GM23338 (cell line): ENCODE results near the gene GLE1. TPM values are rescaled to one million over a fixed set of nuclear protein-coding genes. Genes with fewer than 3 reads are reported as not detected.

Experiments
- ATAC-seq: fragments of 200-7000 bp; cut with Tn5 transposase; 3 replicates; pipeline ENCODE4 v1.9.1; 2020
- DNase-seq: peaks from one replicate; pipeline ENCODE4 v3.0.0-alpha.2; 2015; ENCODE audit warnings: low spot score
- H2AFZ ChIP-seq: fragments of 200-600 bp; sonication (generic); 2 replicates; pipeline ENCODE4 v1.8.0; 2016; ENCODE audit warnings: antibody characterized with exemption, mild to moderate bottlenecking, moderate library complexity
- H3F3A ChIP-seq: fragments of 200-600 bp; sonication (generic); replicated peaks from 2 replicates; pipeline ENCODE4 v1.8.0; 2017; ENCODE audit warnings: antibody characterized with exemption, mixed run types, low read depth
- H3K27ac ChIP-seq: fragments of 200-600 bp; sonication (generic); 2 replicates; pipeline ENCODE4 v1.6.1; 2016; ENCODE audit warnings: low read depth
- H3K27me3 ChIP-seq: fragments of 200-600 bp; sonication (generic); 2 replicates; pipeline ENCODE4 v1.8.0; 2016; ENCODE audit warnings: mild to moderate bottlenecking, mixed run types, moderate library complexity; ENCODE audit not compliant: insufficient read depth
- H3K36me3 ChIP-seq: fragments of 200-600 bp; sonication (generic); 2 replicates; pipeline ENCODE4 v1.8.0; 2016; ENCODE audit warnings: mild to moderate bottlenecking; ENCODE audit not compliant: insufficient read depth
- H3K4me1 ChIP-seq: fragments of 200-600 bp; sonication (generic); 2 replicates; pipeline ENCODE4 v1.8.0; 2016; ENCODE audit warnings: mild to moderate bottlenecking, moderate library complexity; ENCODE audit not compliant: insufficient read depth
- H3K4me2 ChIP-seq: fragments of 200-600 bp; sonication (generic); 2 replicates; pipeline ENCODE4 v1.7.1; 2017; ENCODE audit warnings: mixed run types
- H3K4me3 ChIP-seq: fragments of 200-600 bp; sonication (generic); 2 replicates; pipeline ENCODE4 v1.6.1; 2016; ENCODE audit warnings: mixed run types
- H3K79me2 ChIP-seq: fragments of 200-600 bp; sonication (generic); replicated peaks from 2 replicates; pipeline ENCODE4 v1.8.0; 2017; ENCODE audit warnings: mild to moderate bottlenecking; ENCODE audit not compliant: insufficient read depth
- H3K9me2 ChIP-seq: fragments of 200-600 bp; sonication (generic); 2 replicates; pipeline ENCODE4 v1.8.0; 2017; ENCODE audit not compliant: insufficient read depth
- H4K20me1 ChIP-seq: fragments of 200-600 bp; sonication (generic); replicated peaks from 2 replicates; pipeline ENCODE4 v1.8.0; 2017; ENCODE audit warnings: mild to moderate bottlenecking; ENCODE audit not compliant: insufficient read depth
- H3K27ac Mint-ChIP-seq: 2 replicates; pipeline ENCODE4 v1.8.0; 2020; ENCODE audit warnings: inconsistent platforms, mild to moderate bottlenecking, moderate library complexity, mixed read lengths
- H3K27me3 Mint-ChIP-seq: 3 replicates; pipeline ENCODE4 v1.8.0; 2022; ENCODE audit warnings: low read depth, mild to moderate bottlenecking, moderate library complexity, mixed read lengths, inconsistent platforms; ENCODE audit not compliant: insufficient read depth, poor library complexity
- H3K36me3 Mint-ChIP-seq: 3 replicates; pipeline ENCODE4 v1.8.0; 2021; ENCODE audit warnings: low read depth, mild to moderate bottlenecking, inconsistent platforms, moderate library complexity, mixed read lengths
- H3K4me1 Mint-ChIP-seq: 3 replicates; pipeline ENCODE4 v1.8.0; 2020; ENCODE audit warnings: mild to moderate bottlenecking, inconsistent platforms, mixed read lengths
- H3K4me3 Mint-ChIP-seq: 3 replicates; pipeline ENCODE4 v1.8.0; 2021; ENCODE audit warnings: moderate library complexity, mild to moderate bottlenecking, inconsistent platforms, mixed read lengths
- H3K9me3 Mint-ChIP-seq: 3 replicates; pipeline ENCODE4 v1.8.0; 2020; ENCODE audit warnings: moderate library complexity, mild to moderate bottlenecking, inconsistent platforms, mixed read lengths
- CREB1 ChIP-seq: fragments of 250-450 bp; sonication (Bioruptor Pico); IDR thresholded peaks from 2 replicates; pipeline ENCODE4 v1.5.0; 2020; ENCODE audit warnings: low read depth, mild to moderate bottlenecking, moderate library complexity
- EZH2phosphoT487 ChIP-seq: fragments of 200-600 bp; sonication (generic); IDR thresholded peaks from one replicate; pipeline ENCODE4 v1.8.1; 2018; ENCODE audit warnings: antibody characterized with exemption; ENCODE audit not compliant: unreplicated experiment
- NANOG ChIP-seq: IDR thresholded peaks from 2 replicates; pipeline ENCODE4 v1.6.1; 2016; ENCODE audit warnings: antibody characterized with exemption, borderline replicate concordance
- POLR2AphosphoS5 ChIP-seq: IDR thresholded peaks from 2 replicates; pipeline ENCODE4 v1.6.1; 2016; ENCODE audit warnings: antibody characterized with exemption, low read depth
- STAT1 ChIP-seq: IDR thresholded peaks from one replicate; pipeline ENCODE4 v1.6.1; 2016; ENCODE audit warnings: antibody characterized with exemption; ENCODE audit not compliant: unreplicated experiment
- ZNF114 ChIP-seq: fragments of 250-450 bp; sonication (Bioruptor Pico); IDR thresholded peaks from 2 replicates; pipeline ENCODE4 v1.5.0; 2020; ENCODE audit warnings: mild to moderate bottlenecking, moderate library complexity
- polyA plus RNA-seq: library from polyadenylated mRNA; unstranded; fragments of >200 nt; fragmentation: Nextera tagmentation; extraction: Ambion mirVana; gene quantifications from 2 replicates; pipeline ENCODE4 v1.2.1, GENCODE V29; 2016
- total RNA-seq: library from RNA; depleted of rRNA; stranded (reverse); fragments of >200 nt; shearing (Covaris generic); gene quantifications from 2 replicates; pipeline ENCODE4 v1.2.3, GENCODE V29; 2014
- TF ChIP-seq, protein P1 (sequence below): IDR thresholded peaks from one replicate; pipeline ENCODE4 v1.6.1; 2018; ENCODE audit warnings: antibody characterized with exemption; ENCODE audit not compliant: unreplicated experiment
- TF ChIP-seq, protein P2 (sequence below), 2 experiments: fragments of 200-600 bp in 1 of 2; sonication (generic) in 1 of 2; conservative IDR thresholded peaks; 2 replicates each; pipeline versions ENCODE4 v1.5.1 to v1.6.1; 2016 to 2017; ENCODE audit warnings: antibody characterized with exemption in 2 of 2, low read depth in 2 of 2, mild to moderate bottlenecking in 2 of 2, moderate library complexity in 1 of 2

Gene GLE1
- total and polyA plus RNA-seq, 2 experiments from 2014 or later, result 7.4 to 22.1 TPM

DNA sequence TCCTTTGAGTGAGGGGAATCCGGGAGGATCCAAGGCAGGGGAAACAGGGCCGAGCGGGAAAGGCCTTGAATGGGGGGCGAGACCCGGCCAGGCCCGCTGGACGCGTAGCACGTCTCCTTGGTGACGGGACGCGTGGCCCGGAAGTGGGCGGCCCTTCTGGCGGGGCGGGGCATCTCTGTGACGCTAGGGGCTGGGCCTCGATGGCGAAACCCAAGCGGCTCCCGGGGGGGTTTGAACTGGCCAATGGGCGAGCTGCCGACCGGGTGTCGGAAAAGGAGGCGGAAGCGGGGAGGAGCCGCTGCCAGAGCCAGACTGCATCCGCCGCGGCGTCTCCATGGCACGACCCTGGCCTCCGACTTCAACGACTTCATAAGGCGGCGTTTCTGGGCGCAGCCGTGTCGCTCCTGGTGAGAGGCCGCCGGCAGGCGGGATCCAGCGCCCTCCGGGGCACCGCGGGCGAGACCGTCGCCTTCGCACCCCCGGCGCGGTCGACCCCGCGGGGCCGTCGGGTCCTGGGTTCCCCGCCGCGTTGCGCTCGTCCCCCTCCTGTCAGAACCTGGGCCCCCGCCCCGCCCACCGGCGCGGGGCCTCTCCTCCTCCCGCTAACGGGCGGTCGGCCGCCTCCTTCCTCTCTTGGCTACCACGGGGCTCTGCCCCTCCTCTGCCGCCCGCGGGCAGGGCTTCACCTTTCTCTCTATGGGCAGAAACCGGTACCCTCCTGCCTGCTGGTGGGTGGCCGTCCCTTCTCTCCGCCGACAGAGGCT, 48.5 kb upstream of the GLE1 start, which contains the start of gene ODF2:
Gene ODF2 (plus strand): TSS at position 158 of the 764 bp plus-strand sequence. CDS start 86 bp downstream, at position 244.
- 0 out of 2 replicates have a peak within 1 kb of the TSS, but pooled peaks have one; percentile 39 for H3K27ac ChIP-seq
- ATAC-seq (peak; percentile 80), DNase-seq (peak; percentile 99)
- peaks cover 38% of the 10 kb centered on the region for H3K27me3 Mint-ChIP-seq
- H3F3A ChIP-seq, result peaks cover 9% of the 10 kb centered on the region; the same call in 1 of the 2 replicates
- peak within 1 kb of the TSS; percentile 92 for H3K4me3 ChIP-seq
- H3K27ac Mint-ChIP-seq, result peak within 1 kb of the TSS; percentile 89
- TF ChIP-seq CREB1 (peak; percentile 88), EZH2phosphoT487 (no peak), POLR2AphosphoS5 (peak; percentile 67; the same call in 1 of the 2 replicates)
- H3K9me2 ChIP-seq, result no peaks in the 10 kb centered on the region
- peak within 1 kb of the TSS; percentile 94 for H3K4me2 ChIP-seq
- peak within 1 kb of the TSS; percentile 98 for H2AFZ ChIP-seq
- H3K27me3 ChIP-seq, result peaks cover 32% of the 10 kb centered on the region
- H3K4me1 Mint-ChIP-seq, result peaks cover 12% of the 10 kb centered on the region
- peaks cover 16% of the 10 kb centered on the region; the same call in 1 of the 2 replicates for H4K20me1 ChIP-seq
- peaks cover 6% of the 10 kb centered on the region; the same call in 1 of the 2 replicates for H3K36me3 ChIP-seq
- peaks cover 20% of the 10 kb centered on the region for H3K36me3 Mint-ChIP-seq
- no peaks in the 10 kb centered on the region for H3K9me3 Mint-ChIP-seq
- H3K4me3 Mint-ChIP-seq, result peak within 1 kb of the TSS; percentile 81
- H3K4me1 ChIP-seq, result peaks cover 10% of the 10 kb centered on the region; the same call in 1 of the 2 replicates
- no peaks in the 10 kb centered on the region for H3K79me2 ChIP-seq

DNA sequence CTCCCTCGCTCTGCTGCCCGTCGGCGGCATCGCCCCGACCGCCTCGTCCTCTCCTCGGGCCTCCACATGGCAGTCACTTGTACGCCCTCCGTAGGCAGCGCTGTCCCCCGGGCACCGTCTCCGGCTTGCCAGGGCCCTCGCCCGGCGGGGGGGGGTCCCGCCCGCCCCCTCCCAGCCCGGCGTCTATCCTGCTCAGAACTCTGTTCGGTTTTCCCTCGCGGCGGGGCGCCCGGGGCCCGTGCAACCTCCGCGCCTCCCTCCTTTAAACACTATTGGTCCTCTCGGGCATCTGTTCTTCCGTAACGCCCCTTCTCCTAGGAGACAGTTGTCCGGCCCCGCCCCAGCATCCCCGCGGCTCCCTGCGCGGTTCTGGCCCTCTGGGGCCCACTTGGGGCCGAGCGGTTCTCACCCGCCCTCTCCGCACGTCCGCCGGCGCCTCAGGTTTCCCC, 47.9 kb upstream of the GLE1 start:
- H2AFZ ChIP-seq, result peak overlapping the region; percentile 76
- DNase-seq, result peak; percentile 89
- H3K27ac Mint-ChIP-seq, result no peak overlapping the region
- peak; percentile 76 for ATAC-seq
- H3F3A ChIP-seq, result peaks cover 9% of the 10 kb centered on the region; the same call in 1 of the 2 replicates
- H4K20me1 ChIP-seq, result peaks cover 16% of the 10 kb centered on the region; the same call in 1 of the 2 replicates
- H3K79me2 ChIP-seq, result no peaks in the 10 kb centered on the region
- H3K4me1 Mint-ChIP-seq, result peaks cover 12% of the 10 kb centered on the region
- no peaks in the 10 kb centered on the region for H3K9me3 Mint-ChIP-seq
- peak overlapping the region; percentile 81 for H3K4me3 Mint-ChIP-seq
- H3K27me3 Mint-ChIP-seq, result peaks cover 38% of the 10 kb centered on the region
- H3K27ac ChIP-seq, result no peak overlapping the region
- peaks cover 6% of the 10 kb centered on the region; the same call in 1 of the 2 replicates for H3K36me3 ChIP-seq
- peaks cover 32% of the 10 kb centered on the region for H3K27me3 ChIP-seq
- peak overlapping the region; percentile 94 for H3K4me2 ChIP-seq
- H3K4me1 ChIP-seq, result peaks cover 10% of the 10 kb centered on the region; the same call in 1 of the 2 replicates
- peaks cover 25% of the 10 kb centered on the region for H3K36me3 Mint-ChIP-seq
- peak overlapping the region; percentile 92 for H3K4me3 ChIP-seq
- H3K9me2 ChIP-seq, result no peaks in the 10 kb centered on the region
- TF ChIP-seq EZH2phosphoT487 (no peak), ZNF114 (CRISPR knock-in tag) (no peak), CREB1 (no peak), NANOG (no peak), STAT1 (no peak), POLR2AphosphoS5 (no peak)
- TF ChIP-seq, protein P1, sequence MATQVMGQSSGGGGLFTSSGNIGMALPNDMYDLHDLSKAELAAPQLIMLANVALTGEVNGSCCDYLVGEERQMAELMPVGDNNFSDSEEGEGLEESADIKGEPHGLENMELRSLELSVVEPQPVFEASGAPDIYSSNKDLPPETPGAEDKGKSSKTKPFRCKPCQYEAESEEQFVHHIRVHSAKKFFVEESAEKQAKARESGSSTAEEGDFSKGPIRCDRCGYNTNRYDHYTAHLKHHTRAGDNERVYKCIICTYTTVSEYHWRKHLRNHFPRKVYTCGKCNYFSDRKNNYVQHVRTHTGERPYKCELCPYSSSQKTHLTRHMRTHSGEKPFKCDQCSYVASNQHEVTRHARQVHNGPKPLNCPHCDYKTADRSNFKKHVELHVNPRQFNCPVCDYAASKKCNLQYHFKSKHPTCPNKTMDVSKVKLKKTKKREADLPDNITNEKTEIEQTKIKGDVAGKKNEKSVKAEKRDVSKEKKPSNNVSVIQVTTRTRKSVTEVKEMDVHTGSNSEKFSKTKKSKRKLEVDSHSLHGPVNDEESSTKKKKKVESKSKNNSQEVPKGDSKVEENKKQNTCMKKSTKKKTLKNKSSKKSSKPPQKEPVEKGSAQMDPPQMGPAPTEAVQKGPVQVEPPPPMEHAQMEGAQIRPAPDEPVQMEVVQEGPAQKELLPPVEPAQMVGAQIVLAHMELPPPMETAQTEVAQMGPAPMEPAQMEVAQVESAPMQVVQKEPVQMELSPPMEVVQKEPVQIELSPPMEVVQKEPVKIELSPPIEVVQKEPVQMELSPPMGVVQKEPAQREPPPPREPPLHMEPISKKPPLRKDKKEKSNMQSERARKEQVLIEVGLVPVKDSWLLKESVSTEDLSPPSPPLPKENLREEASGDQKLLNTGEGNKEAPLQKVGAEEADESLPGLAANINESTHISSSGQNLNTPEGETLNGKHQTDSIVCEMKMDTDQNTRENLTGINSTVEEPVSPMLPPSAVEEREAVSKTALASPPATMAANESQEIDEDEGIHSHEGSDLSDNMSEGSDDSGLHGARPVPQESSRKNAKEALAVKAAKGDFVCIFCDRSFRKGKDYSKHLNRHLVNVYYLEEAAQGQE, result no peak
- TF ChIP-seq, protein P2, sequence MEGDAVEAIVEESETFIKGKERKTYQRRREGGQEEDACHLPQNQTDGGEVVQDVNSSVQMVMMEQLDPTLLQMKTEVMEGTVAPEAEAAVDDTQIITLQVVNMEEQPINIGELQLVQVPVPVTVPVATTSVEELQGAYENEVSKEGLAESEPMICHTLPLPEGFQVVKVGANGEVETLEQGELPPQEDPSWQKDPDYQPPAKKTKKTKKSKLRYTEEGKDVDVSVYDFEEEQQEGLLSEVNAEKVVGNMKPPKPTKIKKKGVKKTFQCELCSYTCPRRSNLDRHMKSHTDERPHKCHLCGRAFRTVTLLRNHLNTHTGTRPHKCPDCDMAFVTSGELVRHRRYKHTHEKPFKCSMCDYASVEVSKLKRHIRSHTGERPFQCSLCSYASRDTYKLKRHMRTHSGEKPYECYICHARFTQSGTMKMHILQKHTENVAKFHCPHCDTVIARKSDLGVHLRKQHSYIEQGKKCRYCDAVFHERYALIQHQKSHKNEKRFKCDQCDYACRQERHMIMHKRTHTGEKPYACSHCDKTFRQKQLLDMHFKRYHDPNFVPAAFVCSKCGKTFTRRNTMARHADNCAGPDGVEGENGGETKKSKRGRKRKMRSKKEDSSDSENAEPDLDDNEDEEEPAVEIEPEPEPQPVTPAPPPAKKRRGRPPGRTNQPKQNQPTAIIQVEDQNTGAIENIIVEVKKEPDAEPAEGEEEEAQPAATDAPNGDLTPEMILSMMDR (conservative IDR thresholded peaks at IDR 0.05; ENCODE audit: low read depth in 2 of 2), result no peak
